Osteoblast (primary cell): ENCODE measurements around the gene SLC39A5. TPM values are rescaled to one million over a fixed set of nuclear protein-coding genes. Genes with fewer than 3 reads are reported as not detected.

Experiments
- DNase-seq: peaks from one replicate; pipeline ENCODE4 v3.0.0; 2011; ENCODE audit warnings: low spot score, mixed read lengths; ENCODE audit not compliant: insufficient read length; ENCODE audit errors: missing footprints
- H2AFZ ChIP-seq: 2 replicates; pipeline ENCODE4 v1.6.0; 2011; ENCODE audit warnings: mild to moderate bottlenecking, low read length
- H3K27ac ChIP-seq: 2 replicates; pipeline ENCODE4 v1.5.1; 2011; ENCODE audit warnings: mild to moderate bottlenecking, low read depth, low read length, moderate library complexity
- H3K27me3 ChIP-seq: 2 replicates; pipeline ENCODE4 v1.6.0; 2012; ENCODE audit warnings: mild to moderate bottlenecking, control low read depth, inconsistent platforms, low read length, moderate library complexity; ENCODE audit not compliant: insufficient read depth
- H3K36me3 ChIP-seq: 2 replicates; pipeline ENCODE4 v1.5.1; 2011; ENCODE audit warnings: mild to moderate bottlenecking, low read length, control low read depth, moderate library complexity; ENCODE audit not compliant: insufficient read depth
- H3K4me1 ChIP-seq: 2 replicates; pipeline ENCODE4 v1.5.1; 2011; ENCODE audit warnings: mild to moderate bottlenecking, low read length, control low read depth, moderate library complexity; ENCODE audit not compliant: insufficient read depth
- H3K4me2 ChIP-seq: 2 replicates; pipeline ENCODE4 v1.6.0; 2011; ENCODE audit warnings: mild to moderate bottlenecking, low read length; ENCODE audit not compliant: insufficient read depth
- H3K4me3 ChIP-seq: fragments of 200-600 bp; sonication (generic); 3 replicates; pipeline ENCODE4 v1.5.1; 2012; ENCODE audit warnings: mild to moderate bottlenecking, low read length, inconsistent platforms; ENCODE audit not compliant: insufficient read depth
- H3K79me2 ChIP-seq: 2 replicates; pipeline ENCODE4 v1.6.0; 2012; ENCODE audit warnings: mild to moderate bottlenecking, low read length, control low read depth, inconsistent platforms; ENCODE audit not compliant: insufficient read depth
- H3K9me3 ChIP-seq: 2 replicates; pipeline ENCODE4 v1.5.1; 2011; ENCODE audit warnings: low read depth, low read length, control low read depth
- H4K20me1 ChIP-seq: 2 replicates; pipeline ENCODE4 v1.6.0; 2012; ENCODE audit warnings: mild to moderate bottlenecking, low read length, control low read depth; ENCODE audit not compliant: insufficient read depth
- CTCF ChIP-seq: IDR thresholded peaks from 2 replicates; pipeline ENCODE4 v1.5.1; 2011; ENCODE audit warnings: mild to moderate bottlenecking, low read depth, low read length, moderate library complexity; ENCODE audit errors: extremely low read depth
- total RNA-seq: library from RNA; depleted of rRNA; stranded (reverse); fragments of >200 nt; gene quantifications from 2 replicates; pipeline ENCODE4 v1.2.3, GENCODE V29; 2012

Gene SLC39A5
- total RNA-seq, 1 donor, result not detected

DNA sequence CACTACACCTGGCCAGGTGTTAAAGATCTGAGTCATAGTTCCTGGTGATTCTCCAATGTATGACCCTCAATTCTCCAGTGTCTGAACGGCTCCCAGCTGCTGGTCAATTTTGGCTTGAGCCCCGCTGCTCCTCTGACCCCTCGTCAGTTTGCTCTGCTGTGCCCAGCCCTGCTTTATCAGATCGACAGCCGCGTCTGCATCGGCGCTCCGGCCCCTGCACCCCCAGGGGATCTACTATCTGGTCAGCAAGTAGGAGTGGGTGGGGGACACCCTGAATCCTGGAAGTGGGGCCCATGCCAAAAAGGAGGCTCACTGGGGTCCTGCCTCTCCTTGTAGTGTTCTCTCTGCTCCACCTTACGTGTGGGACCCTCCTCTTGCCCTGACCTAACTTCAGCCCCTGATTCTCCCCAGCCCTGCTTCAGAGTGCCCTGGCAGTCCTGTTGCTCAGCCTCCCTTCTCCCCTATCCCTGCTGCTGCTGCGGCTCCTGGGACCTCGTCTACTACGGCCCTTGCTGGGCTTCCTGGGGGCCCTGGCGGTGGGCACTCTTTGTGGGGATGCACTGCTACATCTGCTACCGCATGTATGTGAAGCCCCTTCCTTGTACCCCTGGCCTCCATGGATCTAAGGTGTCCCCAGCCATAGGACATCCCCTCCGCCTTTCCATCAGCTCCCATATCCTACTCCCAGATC, 5.0 kb downstream of the SLC39A5 start:
- no peak overlapping the region for H3K4me2 ChIP-seq
- H3K4me1 ChIP-seq, result no peaks in the 10 kb centered on the region
- peak; percentile 57 for DNase-seq
- TF ChIP-seq CTCF, result no peak
- H3K36me3 ChIP-seq, result peaks cover 16% of the 10 kb centered on the region
- H3K27me3 ChIP-seq, result no peaks in the 10 kb centered on the region
- H3K9me3 ChIP-seq, result no peaks in the 10 kb centered on the region
- no peaks in the 10 kb centered on the region for H3K79me2 ChIP-seq
- H3K4me3 ChIP-seq, result no peak overlapping the region
- peaks cover 14% of the 10 kb centered on the region for H4K20me1 ChIP-seq
- no peak overlapping the region for H2AFZ ChIP-seq
- no peak overlapping the region for H3K27ac ChIP-seq

DNA sequence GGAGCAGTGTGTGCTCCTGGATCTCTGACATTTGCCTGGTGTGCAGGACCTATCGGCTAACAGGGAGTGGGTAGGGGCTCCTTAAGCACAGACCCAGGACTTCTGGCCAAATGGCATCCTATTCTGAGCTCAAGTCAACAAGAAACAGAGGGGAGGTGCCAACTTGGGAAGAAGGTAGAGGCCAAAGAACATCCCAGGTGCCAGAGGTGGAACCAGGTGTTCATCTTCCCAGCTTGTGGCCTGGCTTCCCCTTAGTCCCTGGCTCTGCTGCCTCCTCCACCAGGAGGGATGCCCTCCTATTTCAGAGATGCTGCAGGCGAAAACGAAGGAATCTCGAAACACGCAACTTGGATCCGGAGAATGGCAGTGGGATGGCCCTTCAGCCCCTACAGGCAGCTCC, 6.2 kb downstream of the SLC39A5 start:
- no peak for TF ChIP-seq CTCF
- Histone ChIP-seq H3K36me3 (peaks cover 24% of the 10 kb centered on the region), H3K27me3 (no peaks in the 10 kb centered on the region), H3K4me2 (no peak overlapping the region), H3K9me3 (no peaks in the 10 kb centered on the region), H4K20me1 (peaks cover 14% of the 10 kb centered on the region), H2AFZ (no peak overlapping the region), H3K79me2 (no peaks in the 10 kb centered on the region), H3K27ac (no peak overlapping the region), H3K4me1 (no peaks in the 10 kb centered on the region), H3K4me3 (no peak overlapping the region)
- peak; percentile 53 for DNase-seq

GRCh38 chr12:56236985-56237384, 7.1 kb downstream of the SLC39A5 start:
- DNase-seq, result peak; percentile 86
- Histone ChIP-seq H3K4me2 (no peak overlapping the region), H3K4me3 (no peak overlapping the region), H2AFZ (no peak overlapping the region), H3K27ac (no peak overlapping the region), H4K20me1 (peaks cover 23% of the 10 kb centered on the region), H3K9me3 (no peaks in the 10 kb centered on the region), H3K27me3 (no peaks in the 10 kb centered on the region), H3K36me3 (peaks cover 33% of the 10 kb centered on the region), H3K4me1 (no peaks in the 10 kb centered on the region), H3K79me2 (no peaks in the 10 kb centered on the region)
- no peak for TF ChIP-seq CTCF

- Histone ChIP-seq H3K27ac (no peak overlapping the region), H3K36me3 (peaks cover 38% of the 10 kb centered on the region), H4K20me1 (peaks cover 27% of the 10 kb centered on the region), H3K79me2 (no peaks in the 10 kb centered on the region), H3K4me1 (no peaks in the 10 kb centered on the region), H2AFZ (no peak overlapping the region), H3K4me2 (no peak overlapping the region), H3K4me3 (no peak overlapping the region), H3K27me3 (no peaks in the 10 kb centered on the region), H3K9me3 (no peaks in the 10 kb centered on the region)
- no peak for TF ChIP-seq CTCF
- DNase-seq, result peak; percentile 66
Measured at GRCh38 chr12:56237552-56237951, 7.7 kb downstream of the SLC39A5 start.
